Gastrocnemius medialis (tissue), 4 donors: ENCODE measurements around the gene CBX8.

ENCODE experiments used
- CTCF ChIP-seq, 5 experiments: fragments of 450-650 bp in 3 of 5; fragments of 200-600 bp in 2 of 5; sonication (generic) in 2 of 5; IDR thresholded peaks in 4 of 5; conservative IDR thresholded peaks in 1 of 5; 1 replicate in 4 of 5; 2 replicates in 1 of 5; pipeline ENCODE4 v1.5.1; 2016 to 2019; ENCODE audit warnings: antibody characterized with exemption in 5 of 5, mild to moderate bottlenecking in 3 of 5, moderate library complexity in 3 of 5
- POLR2A ChIP-seq, 2 donors: fragments of 450-650 bp; IDR thresholded peaks; one replicate each; pipeline ENCODE4 v1.6.1; 2017; ENCODE audit warnings: antibody characterized with exemption in 2 of 2, mild to moderate bottlenecking in 2 of 2, moderate library complexity in 2 of 2

DNA sequence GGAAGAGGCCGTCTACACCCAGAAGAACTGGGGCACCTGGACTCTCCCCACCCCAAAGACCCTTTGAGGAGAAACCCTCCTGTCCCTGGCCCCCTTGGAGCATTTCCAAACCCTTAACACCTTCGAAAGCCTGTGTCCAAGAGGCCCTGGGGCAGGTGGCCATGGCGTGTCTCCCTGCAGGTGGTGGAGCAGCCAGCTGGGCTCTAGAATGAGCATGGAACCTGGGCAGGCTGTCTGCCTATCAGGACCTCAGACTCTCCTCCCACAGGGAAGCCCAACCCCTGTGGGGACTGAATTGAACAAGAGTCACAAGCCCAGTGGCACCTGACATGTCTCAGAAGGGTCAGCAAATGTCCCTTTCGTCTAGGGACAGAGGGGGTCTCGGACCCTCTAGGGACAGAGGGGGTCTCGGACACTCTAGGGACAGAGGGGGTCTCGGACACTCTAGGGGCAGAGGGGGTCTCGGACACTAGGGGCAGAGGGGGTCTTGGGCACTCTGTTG is 33.9 kb upstream of the CBX8 start:
- TF ChIP-seq CTCF (IDR thresholded peaks at IDR 0.05 in 4 of 5, conservative IDR thresholded peaks at IDR 0.05 in 1 of 5) (no peak), POLR2A (IDR thresholded peaks at IDR 0.05) (no peak)
